Renal cortex interstitium (tissue), 11 donors: ENCODE data around the gene FGF8. TPM values are rescaled to one million over a fixed set of nuclear protein-coding genes. Genes with fewer than 3 reads are reported as not detected.

Source experiments
- DNase-seq, 11 donors: peaks; one replicate each; pipeline ENCODE4 v3.0.0-alpha.2; 2013; ENCODE audit warnings: low read depth in 9 of 11, low spot score in 4 of 11; ENCODE audit errors: extremely low read depth in 1 of 11
- polyA plus RNA-seq, 3 donors: library from polyadenylated mRNA; unstranded; fragments of 120-200 nt; gene quantifications; one replicate each; pipeline ENCODE4 v1.2.1, GENCODE V29; 2013; ENCODE audit not compliant: insufficient read length in 3 of 3

Gene FGF8
- polyA plus RNA-seq, 3 donors, result 7.0 to 10.9 (median 9.6) TPM

GRCh38 chr10:101772895-101773761, 2.8 kb downstream of the FGF8 start:
- no peak for DNase-seq

DNA sequence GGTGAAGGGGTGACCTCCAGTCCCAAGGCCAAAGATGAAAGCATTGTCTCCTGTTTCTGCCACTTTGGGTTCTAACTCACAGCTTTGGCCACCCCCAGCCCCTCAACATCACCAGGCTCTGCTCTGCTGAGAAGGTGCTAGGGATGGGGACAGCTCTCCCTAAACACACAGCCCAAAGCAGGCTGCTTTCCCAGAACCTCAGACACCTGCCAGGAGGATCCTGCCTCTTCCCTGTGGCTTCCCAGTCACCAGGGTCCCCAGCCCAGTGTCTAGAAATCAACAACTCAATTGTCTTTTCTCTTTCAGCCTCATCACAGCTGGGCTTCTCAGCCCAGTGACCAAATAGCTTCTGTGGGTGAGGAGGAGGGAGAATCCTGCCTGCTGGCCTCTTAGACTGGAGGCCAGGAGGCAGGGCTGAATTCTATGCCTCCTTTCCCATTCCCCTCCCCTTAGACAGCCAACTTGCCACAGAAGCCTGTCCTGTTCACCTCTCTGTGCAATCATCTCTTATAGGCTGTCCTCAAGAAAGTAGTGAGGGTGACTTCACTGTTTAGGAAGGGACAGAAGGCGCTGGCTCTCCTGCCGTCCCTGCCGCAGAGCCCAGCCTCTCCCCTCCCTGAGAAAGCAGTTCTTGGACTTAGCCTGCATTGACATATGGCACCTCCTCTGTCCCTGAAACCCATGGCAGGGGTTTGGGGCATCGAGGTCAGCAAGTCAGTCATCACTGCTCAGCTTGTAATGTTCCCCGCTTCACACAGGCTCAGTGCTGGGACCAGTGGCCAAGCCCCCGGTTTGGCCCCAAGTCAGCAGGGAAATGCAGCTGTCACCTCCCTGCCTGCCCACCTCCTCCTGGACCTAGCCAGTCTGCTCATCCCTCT, 3.7 kb downstream of the FGF8 start:
- DNase-seq, result no peak

- DNase-seq, result no peak
Measured at GRCh38 chr10:101771380-101771779, 4.5 kb downstream of the FGF8 start.

- DNase-seq, result no peak
Measured at GRCh38 chr10:101770331-101771215, 5.3 kb downstream of the FGF8 start.

DNA sequence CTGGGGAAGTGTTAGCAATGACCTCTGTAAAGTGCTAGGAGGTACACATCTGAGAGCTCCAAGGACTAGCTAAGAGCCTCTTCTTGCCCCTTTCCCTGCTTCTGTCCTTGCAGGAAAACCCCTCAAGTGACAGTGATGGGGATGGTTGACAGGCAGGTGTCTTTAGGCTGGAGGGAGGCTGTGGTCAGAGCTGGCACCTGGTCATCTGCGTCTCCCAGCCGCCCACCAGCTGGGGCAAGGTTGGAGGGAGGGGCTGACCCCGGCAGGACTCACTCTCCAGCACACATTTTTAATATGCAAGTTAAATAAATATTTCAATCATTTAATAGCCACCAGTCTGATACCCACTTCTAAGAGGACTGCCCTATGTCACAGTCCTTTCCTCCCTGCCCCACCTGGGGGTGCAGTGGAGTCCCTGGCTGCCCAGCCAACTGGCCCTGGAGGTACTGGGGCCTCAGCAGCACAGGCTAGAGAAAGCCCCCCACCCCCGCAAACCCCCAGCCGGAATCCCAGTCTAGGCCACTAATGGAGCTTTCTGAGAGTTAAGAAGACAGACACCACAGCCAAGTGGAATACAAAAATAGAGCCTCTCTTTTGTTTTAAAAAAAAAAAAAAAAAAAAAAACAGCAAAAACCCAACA, 6.3 kb downstream of the FGF8 start:
- no peak for DNase-seq

- no peak for DNase-seq
Measured at GRCh38 chr10:101768791-101769170, 7.1 kb downstream of the FGF8 start.

DNA sequence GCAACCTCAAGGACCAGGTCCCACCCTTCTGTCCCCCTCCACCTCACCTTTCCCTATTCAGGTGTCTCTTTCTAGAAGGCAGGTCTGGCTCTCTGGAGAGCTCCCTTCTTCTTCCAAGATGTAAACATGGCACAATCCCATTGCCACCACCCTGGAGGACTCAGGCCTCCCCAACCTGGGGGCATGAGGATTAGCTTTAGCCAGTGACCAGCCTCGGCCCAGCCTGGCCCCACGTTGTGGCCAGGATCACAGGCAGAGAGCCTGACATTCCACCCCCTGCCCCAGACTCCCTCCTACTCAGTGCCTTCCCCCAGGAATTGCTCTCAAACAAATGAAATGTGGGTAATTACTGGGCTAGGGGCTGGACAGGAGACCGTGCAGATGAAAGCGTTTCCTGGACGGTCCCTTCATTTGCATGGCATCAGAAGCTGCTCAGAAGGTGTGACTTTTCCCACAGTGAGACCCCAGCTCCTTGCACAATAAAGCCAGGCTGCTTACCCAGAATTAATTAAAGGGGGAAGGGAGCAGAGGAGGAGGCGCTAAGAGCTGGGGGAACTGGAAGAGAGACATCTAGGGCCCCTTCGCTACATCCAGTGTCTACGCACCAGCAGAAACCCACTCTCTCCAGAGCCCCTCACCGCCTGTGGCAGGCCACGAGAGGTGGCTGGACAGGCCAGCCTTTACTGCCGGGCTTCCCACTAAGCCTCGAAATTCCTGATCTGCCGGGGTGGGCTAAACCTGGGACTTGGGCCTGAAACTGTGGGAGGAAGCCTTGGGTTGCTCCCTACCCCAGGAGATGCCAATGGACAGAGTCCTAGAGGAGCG, 7.7 kb downstream of the FGF8 start:
- DNase-seq, result no peak

DNA sequence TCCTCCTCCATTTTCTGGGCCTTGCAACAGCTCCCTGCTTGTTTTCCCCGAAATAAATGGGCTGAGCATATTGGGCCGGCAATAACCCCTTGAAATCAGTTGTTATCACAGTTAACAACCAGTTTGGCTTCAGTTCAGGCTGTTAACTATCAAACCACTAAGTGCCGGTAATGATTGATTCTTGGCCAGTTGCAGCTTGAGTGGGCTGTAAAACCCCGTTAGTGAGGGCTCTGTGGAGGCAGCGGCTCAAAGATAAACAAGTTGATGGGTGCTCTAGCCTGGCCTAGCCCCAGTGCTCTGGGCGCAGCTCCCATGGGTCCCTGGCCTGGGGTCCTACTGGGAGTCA, 8.3 kb downstream of the FGF8 start:
- no peak for DNase-seq

- DNase-seq, result no peak
Measured at GRCh38 chr10:101766753-101767599, 8.9 kb downstream of the FGF8 start.

DNA sequence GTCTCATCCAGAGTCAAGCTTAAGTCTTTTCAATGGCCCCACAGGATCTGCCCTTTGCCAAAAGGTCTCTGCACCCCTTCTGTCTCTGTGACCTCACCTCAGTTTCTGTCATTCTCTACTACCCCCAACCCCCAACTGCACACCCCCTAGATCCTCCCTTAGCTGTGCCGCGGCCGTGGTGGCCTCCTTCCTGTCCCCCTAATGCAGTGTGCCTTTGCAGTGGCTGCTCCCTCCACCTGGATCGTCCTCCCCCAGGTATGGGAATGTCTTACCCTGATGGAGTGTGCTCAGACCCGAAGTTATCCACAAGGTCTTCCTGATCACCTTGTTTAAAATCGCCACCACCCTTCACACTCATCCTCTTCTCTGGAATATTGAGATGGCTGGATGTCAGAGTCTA, 9.6 kb downstream of the FGF8 start:
- DNase-seq, result no peak

- DNase-seq, result no peak
Measured at GRCh38 chr10:101763141-101763846, 12.6 kb downstream of the FGF8 start.

GRCh38 chr10:101762736-101763135, 13.2 kb downstream of the FGF8 start:
- DNase-seq, result no peak

DNA sequence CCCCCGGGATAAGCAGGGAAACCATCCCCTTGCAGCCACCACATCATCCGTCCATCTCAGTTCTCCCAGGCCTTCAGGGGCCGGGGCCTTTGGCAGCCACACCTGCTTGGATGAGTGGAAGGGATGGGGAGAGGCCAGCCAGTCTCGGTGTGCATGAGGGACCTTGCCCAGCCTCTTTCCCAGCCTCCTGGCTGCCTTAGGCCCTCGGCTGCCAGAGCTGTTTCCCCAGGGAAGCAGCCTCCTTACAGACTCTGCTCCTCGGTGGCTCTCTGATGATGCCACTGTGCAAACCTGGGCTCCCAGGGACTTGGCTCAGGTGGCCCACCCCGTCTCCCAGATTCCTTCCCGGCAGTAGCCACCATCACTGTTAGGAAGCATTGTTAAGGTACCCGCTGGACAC, 14.7 kb downstream of the FGF8 start:
- no peak for DNase-seq

DNA sequence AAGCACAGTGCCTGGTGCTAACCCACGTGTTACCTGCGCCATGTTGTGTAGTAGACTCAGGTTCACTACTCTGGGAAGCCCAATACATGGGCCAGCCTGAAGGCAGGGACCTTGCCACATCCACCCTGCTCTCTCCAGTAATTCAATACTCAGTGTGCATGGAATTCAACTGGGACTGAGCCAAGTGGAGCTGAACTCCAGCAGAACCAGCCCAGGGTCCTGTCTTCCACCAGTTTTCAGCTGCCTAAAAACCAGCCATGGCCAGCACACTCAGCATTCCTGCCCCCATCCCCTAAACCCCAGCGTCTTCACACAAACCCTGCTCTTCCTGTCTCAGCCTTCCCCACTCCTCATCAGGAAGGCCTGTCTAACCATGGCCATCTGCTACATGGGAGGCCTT, 15.4 kb downstream of the FGF8 start:
- DNase-seq, result no peak

DNA sequence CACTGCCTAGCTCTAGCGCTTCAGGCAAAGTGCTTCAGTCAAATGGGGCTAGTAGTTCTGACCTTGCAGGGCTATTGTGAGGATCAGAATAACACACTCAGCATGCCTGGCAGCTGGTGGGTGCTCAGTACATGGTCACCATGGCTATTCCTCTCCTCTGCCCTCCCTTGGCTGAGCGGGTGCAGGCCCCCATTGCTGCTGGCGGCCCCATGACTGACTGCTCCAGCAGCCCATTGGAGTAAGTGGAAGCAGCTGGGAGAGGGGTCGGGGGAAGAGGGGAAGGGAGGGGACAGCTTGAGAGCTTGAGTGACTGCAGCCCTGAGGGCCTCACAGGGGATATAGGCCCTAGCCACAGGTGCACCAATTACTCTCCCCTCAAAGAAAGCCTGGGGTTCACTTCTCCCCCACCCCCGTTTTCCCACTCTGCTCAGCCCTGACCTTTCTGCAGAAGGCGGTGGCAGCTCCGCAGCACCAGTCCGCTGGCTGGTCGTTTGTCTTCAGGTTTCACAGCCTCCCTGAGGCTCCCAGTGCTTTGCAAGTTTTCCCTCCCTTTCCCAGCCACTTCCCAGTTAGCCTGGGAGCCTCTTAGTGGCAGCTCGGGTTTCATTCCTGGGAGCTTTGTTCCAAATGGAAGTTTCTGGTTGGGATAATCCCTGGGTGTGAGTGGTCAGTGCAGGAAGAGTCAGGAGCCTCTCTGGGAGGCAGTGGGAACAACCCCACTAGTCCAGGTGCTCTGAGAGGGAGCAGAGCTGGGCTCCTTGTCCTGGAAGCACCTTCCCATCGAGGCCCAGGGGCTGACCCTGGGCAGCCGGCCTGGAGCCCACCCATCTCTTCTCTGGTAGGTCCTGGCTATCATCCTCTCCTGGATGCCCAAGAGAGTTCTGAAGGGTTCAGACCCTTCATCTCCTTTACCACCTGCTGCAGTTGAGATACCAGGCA, 16.3 kb downstream of the FGF8 start:
- no peak for DNase-seq

DNA sequence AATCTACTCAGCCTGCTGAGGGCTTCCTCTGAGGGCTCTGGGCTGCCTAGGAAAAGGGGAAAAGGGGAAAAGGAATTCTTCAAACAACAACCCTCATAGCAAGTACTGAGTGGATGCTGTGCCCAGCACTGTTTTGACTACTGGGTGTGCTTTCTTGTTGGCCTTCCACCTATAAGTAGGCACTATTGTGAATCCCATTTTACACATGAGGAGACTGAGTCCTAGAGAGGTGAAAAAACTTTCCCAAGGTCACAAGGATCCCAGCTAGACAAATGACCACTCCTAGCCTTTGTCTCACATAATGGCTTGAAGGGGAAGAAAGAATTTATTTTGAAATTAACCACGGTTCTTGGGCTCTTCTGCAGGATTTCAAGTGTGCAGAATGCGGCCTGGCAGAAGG, 17.1 kb downstream of the FGF8 start:
- no peak for DNase-seq
